ENCODE measurements around the gene SRPK2.
"Not testable (repeated sequence)": the region's sequence is repeated elsewhere in the genome, so short reads cannot be mapped to it uniquely, and the experiment has no call there.

GRCh38 chr7:105194959-105195358 is 193.8 kb downstream of the SRPK2 start:
- not testable (repeated sequence) for TF ChIP-seq POLR2A (IDR thresholded peaks at IDR 0.05; ENCODE audit: low read depth, low read length); POLR2AphosphoS5 (IDR thresholded peaks at IDR 0.05; ENCODE audit: low read depth, low read length); TAF1 (IDR thresholded peaks at IDR 0.05; ENCODE audit: low read depth, low read length); PAX5 (IDR thresholded peaks at IDR 0.05; ENCODE audit: insufficient read depth, low read length, severe bottlenecking); SPI1 (IDR thresholded peaks at IDR 0.05; ENCODE audit: low read depth, low read length); POU2F2 (IDR thresholded peaks at IDR 0.05; ENCODE audit: low read depth, low read length)
